Measurements from ENCODE around the gene KLHL1.

The KLHL1 gene

DNA sequence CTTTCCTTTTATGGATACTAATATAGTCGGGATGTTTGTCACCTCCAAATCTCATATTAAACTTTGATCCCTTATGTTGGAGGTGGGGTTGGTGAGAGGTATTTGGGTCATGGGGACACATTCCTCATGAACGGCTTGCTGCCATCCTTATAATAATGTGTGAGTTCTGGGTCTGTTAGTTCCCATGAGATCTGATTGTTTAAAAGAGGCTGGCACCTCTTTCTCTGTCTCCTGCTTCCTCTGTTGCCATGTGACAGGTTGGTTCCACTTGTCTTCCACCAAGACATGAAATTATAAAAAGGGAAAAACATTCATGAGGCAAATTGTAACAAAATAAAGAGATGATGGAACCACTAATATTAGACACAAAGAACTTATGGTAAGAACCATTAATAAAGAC is 108.4 kb downstream of the KLHL1 start:
- no peak overlapping the region for H3K4me3 ChIP-seq (ENCODE audit: low read depth, low read length)
- CTCF ChIA-PET: no interaction called here
- TF ChIP-seq, protein P1, sequence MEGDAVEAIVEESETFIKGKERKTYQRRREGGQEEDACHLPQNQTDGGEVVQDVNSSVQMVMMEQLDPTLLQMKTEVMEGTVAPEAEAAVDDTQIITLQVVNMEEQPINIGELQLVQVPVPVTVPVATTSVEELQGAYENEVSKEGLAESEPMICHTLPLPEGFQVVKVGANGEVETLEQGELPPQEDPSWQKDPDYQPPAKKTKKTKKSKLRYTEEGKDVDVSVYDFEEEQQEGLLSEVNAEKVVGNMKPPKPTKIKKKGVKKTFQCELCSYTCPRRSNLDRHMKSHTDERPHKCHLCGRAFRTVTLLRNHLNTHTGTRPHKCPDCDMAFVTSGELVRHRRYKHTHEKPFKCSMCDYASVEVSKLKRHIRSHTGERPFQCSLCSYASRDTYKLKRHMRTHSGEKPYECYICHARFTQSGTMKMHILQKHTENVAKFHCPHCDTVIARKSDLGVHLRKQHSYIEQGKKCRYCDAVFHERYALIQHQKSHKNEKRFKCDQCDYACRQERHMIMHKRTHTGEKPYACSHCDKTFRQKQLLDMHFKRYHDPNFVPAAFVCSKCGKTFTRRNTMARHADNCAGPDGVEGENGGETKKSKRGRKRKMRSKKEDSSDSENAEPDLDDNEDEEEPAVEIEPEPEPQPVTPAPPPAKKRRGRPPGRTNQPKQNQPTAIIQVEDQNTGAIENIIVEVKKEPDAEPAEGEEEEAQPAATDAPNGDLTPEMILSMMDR (IDR thresholded peaks at IDR 0.05; ENCODE audit: insufficient read depth, low read length, missing control alignments): no peak
- POLR2A ChIA-PET: no interaction called here
- no peak for DNase-seq (ENCODE audit: low read depth, low spot score)

DNA sequence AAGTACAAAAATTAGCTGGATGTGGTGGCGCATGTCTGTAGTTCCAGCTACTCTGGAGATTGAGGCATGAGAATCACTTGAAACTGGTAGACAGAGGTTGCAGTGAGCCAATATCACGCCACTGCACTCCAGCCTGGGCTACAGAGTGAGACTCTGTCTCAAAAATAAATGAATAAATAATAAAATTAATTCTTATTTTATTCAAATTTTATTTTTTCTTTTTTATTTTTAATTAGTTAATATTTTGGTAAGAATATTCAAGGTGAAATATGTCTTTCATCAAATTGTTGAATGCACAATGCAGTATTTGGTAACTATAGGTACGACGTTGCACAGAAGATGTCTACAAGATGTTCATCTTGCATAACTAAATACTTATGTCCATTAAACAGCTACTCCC is 111.2 kb downstream of the KLHL1 start:
- ChIA-PET POLR2A (no interaction called here), CTCF (no interaction called here)
- no peak overlapping the region for H3K4me3 ChIP-seq (ENCODE audit: low read depth, low read length)
- no peak for DNase-seq (ENCODE audit: low read depth, low spot score)
- TF ChIP-seq, protein P1 (IDR thresholded peaks at IDR 0.05; ENCODE audit: insufficient read depth, low read length, missing control alignments): no peak

DNA sequence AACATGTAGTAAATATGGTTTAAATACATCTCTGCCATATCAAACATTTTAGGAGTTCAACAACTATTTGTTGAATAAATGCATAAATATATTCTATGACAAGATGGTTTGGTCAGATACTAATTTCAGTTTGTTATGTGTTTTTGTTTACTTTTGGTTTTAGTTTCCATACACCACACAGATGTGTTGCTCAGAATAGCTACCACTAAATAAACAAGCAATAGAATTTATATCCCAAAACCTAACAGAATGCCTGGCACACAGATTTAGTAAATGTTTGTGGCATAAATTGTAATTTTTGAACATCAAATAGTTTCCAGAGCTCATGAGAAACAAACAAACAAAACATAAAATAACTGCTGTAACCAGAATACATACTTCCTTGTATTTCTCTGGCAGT is 127.5 kb downstream of the KLHL1 start:
- POLR2A ChIA-PET: no interaction called here
- H3K4me3 ChIP-seq (ENCODE audit: low read depth, low read length): no peak overlapping the region

DNA sequence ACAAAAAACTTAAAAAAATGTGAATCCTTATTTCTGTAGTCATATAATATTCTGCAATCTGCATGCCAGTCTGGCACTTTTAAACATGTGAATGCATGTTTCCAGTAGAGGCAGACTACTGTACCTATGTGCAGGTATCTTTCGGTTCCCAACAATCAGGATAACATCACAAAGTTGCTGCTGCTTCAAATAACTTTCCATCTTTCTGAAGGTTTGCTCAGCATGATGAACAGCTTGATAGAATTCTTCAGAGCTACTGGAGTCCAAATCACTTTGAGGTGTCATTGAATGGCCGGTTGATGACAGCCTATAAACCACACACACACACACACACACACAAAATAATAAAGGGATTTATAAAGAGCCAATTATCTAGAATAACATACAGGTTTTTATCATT is 132.8 kb downstream of the KLHL1 start:
- H3K4me3 ChIP-seq (ENCODE audit: low read depth, low read length): no peak overlapping the region
- TF ChIP-seq, protein P1 (IDR thresholded peaks at IDR 0.05; ENCODE audit: insufficient read depth, low read length, missing control alignments): no peak
- POLR2A ChIA-PET: no interaction called here
- CTCF ChIA-PET: no interaction called here
- no peak for DNase-seq (ENCODE audit: low read depth, low spot score)

More for the DNA sequence above, 127.5 kb downstream of the KLHL1 start:
- TF ChIP-seq, protein P1 (IDR thresholded peaks at IDR 0.05; ENCODE audit: insufficient read depth, low read length, missing control alignments): no peak
- CTCF ChIA-PET: no interaction called here
- no peak for DNase-seq (ENCODE audit: low read depth, low spot score)

DNA sequence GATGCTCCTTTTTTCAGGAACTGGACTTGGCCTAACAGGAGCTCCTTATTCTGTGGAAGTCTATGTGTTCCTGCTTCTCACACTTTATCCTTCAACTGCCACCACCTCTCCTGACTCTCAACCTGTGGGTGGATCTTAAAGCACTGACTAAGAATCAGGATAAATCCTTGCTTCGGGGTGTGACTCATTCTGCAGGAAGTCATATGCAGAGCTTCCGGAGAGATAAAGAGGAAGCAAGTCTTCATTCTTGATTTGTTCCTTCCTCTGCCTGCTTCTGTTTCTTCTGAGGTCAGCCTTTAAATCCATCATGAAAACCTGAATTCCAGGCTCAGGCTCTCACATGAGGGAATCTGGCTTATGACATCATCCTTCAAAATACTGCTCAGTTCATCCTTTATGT is 137.7 kb downstream of the KLHL1 start:
- no peak for DNase-seq (ENCODE audit: low read depth, low spot score)
- ChIA-PET CTCF (no interaction called here), POLR2A (no interaction called here)
- H3K4me3 ChIP-seq (ENCODE audit: low read depth, low read length): no peak overlapping the region
- TF ChIP-seq, protein P1 (IDR thresholded peaks at IDR 0.05; ENCODE audit: insufficient read depth, low read length, missing control alignments): no peak

DNA sequence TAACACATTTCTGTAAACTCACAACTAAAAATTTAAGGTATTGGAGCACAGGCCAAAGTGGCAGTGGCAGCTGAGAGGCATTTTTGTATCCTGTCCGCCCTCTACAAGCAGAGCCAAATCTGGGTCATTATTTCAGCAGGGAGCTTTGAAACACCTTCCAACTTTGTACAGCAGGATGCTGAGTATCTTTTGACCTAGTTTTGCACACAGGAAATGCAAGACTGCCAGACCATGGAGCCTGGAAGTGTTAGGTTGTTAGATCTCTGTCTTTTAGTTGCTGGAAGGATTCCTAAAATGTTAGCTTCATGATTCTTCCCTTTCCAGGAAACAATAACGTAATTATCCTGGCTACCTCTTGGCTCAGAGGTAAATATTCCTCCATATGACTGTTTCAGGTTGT is 149.2 kb downstream of the KLHL1 start:
- ChIA-PET POLR2A (no interaction called here), CTCF (no interaction called here)
- TF ChIP-seq, protein P1 (IDR thresholded peaks at IDR 0.05; ENCODE audit: insufficient read depth, low read length, missing control alignments): no peak
- no peak overlapping the region for H3K4me3 ChIP-seq (ENCODE audit: low read depth, low read length)
- DNase-seq (ENCODE audit: low read depth, low spot score): no peak

Data from AG04449 (cell line).